Activated CD4-positive, alpha-beta T cell treated with anti-CD3 and anti-CD28 coated beads for 36 hours (primary cell): Measurements from ENCODE around the gene ANP32A. TPM values are rescaled to one million over a fixed set of nuclear protein-coding genes. Genes with fewer than 3 reads are reported as not detected.
"Not testable (repeated sequence)": the region's sequence is repeated elsewhere in the genome, so short reads cannot be mapped to it uniquely, and the experiment has no call there.

ENCODE experiments used
- ATAC-seq: fragments of 200-7000 bp; cut with Tn5 transposase; one replicate; pipeline ENCODE4 v1.10.0; 2021; ENCODE audit warnings: mild to moderate bottlenecking, moderate library complexity
- CTCF ChIA-PET: fragments of 350-600 bp; sonication (Branson Sonifier 250); formaldehyde crosslinking; loops from one replicate; lab custom pipeline; 2021; ENCODE audit warnings: antibody characterized with exemption; lab: Charles Lee
- POLR2A ChIA-PET: fragments of 350-600 bp; sonication (Branson Sonifier 250); formaldehyde crosslinking; loops from one replicate; lab custom pipeline; 2021; ENCODE audit warnings: antibody characterized with exemption, inconsistent platforms; lab: Charles Lee
- DNase-seq: peaks from one replicate; pipeline ENCODE4 v3.0.0-alpha.2; 2020
- H3K27ac Mint-ChIP-seq: one replicate; pipeline ENCODE4 v1.8.0; 2021; ENCODE audit warnings: mixed read lengths
- H3K27me3 Mint-ChIP-seq: one replicate; pipeline ENCODE4 v1.8.0; 2021; ENCODE audit warnings: mixed read lengths
- H3K36me3 Mint-ChIP-seq: one replicate; pipeline ENCODE4 v1.8.0; 2021; ENCODE audit warnings: low read depth, mixed read lengths
- H3K4me1 Mint-ChIP-seq: one replicate; pipeline ENCODE4 v1.8.0; 2021; ENCODE audit warnings: mixed read lengths
- H3K4me3 Mint-ChIP-seq: one replicate; pipeline ENCODE4 v1.8.0; 2021; ENCODE audit warnings: mild to moderate bottlenecking, moderate library complexity, mixed read lengths
- H3K9me3 Mint-ChIP-seq: one replicate; pipeline ENCODE4 v1.8.0; 2021; ENCODE audit warnings: low read depth, mixed read lengths
- intact Hi-C, 2 experiments: fragments of 100-400 bp; cut with DNase I in 1 of 2; cut with micrococcal nuclease in 1 of 2; formaldehyde crosslinking; loops; one replicate each; pipeline versions ENCODE4 v1.14.2 to v1.15.1; 2022 to 2024; cut with DNase I, micrococcal nuclease
- total RNA-seq, 2 experiments: library from RNA; stranded (reverse); gene quantifications; one replicate each; pipeline ENCODE4 v1.2.3, GENCODE V29; 2021

Gene ANP32A
- 100 to 1,000 TPM; 252 to 439 TPM for total RNA-seq

GRCh38 chr15:68820295-68821189, at the start of gene ANP32A:
Gene ANP32A (minus strand): TSS chr15:68820895. CDS start chr15:68820751, 144 bp downstream.
- intact Hi-C loops, result loop anchor here (1.0 to 10.0 kb wide), 2 partner anchors 543 to 546 kb away; partner anchors contain the start of gene FEM1B (in 2 of the 2)
- ATAC-seq, result peak; percentile 76
- Mint-ChIP-seq H3K4me3 (peak within 1 kb of the TSS; percentile 99), H3K27ac (peak within 1 kb of the TSS; percentile 98), H3K9me3 (no peaks in the 10 kb centered on the region), H3K27me3 (no peaks in the 10 kb centered on the region), H3K4me1 (peaks cover 26% of the 10 kb centered on the region), H3K36me3 (peaks cover 25% of the 10 kb centered on the region)
- peak; percentile 98 for DNase-seq
- ChIA-PET CTCF (interaction anchor here (0.6 kb wide), 1 partner anchor 494 kb away, joined by 3 read pairs; no protein-coding TSS in a partner anchor), POLR2A (interaction anchor here (1.0 kb wide), 1 partner anchor 36 kb away, joined by 3 read pairs; no protein-coding TSS in a partner anchor)

GRCh38 chr15:68868296-68868695, 47.6 kb upstream of the ANP32A start:
- Mint-ChIP-seq H3K4me3 (no peak overlapping the region), H3K27ac (no peak overlapping the region), H3K4me1 (no peaks in the 10 kb centered on the region), H3K36me3 (no peaks in the 10 kb centered on the region), H3K9me3 (peaks cover 6% of the 10 kb centered on the region), H3K27me3 (peaks cover 3% of the 10 kb centered on the region)
- intact Hi-C loops, result no loop called here
- DNase-seq, result no peak
- no peak for ATAC-seq
- ChIA-PET POLR2A (interaction anchor here (0.6 kb wide), 1 partner anchor 27 kb away, joined by 3 read pairs; no protein-coding TSS in a partner anchor), CTCF (interaction anchor here (0.8 to 1.2 kb wide), 4 partner anchors 8 to 314 kb away, joined by 3 read pairs; no protein-coding TSS in a partner anchor)

GRCh38 chr15:68862415-68862814, 41.7 kb upstream of the ANP32A start:
- ATAC-seq, result no peak
- CTCF ChIA-PET, result interaction anchor here (0.6 to 1.5 kb wide), 5 partner anchors 7 to 28 kb away, joined by 3 to 7 read pairs (median 3); no protein-coding TSS in a partner anchor

GRCh38 chr15:68858666-68859065, 38.0 kb upstream of the ANP32A start:
- H3K4me1 Mint-ChIP-seq, H3K36me3 Mint-ChIP-seq, DNase-seq, intact Hi-C loops, H3K4me3 Mint-ChIP-seq, POLR2A ChIA-PET, ATAC-seq, H3K27me3 Mint-ChIP-seq, H3K27ac Mint-ChIP-seq: not testable (repeated sequence)
- H3K9me3 Mint-ChIP-seq, result peaks cover 15% of the 10 kb centered on the region
- CTCF ChIA-PET, result interaction anchor here (1.6 kb wide), 1 partner anchor 17 kb away, joined by 10 read pairs; no protein-coding TSS in a partner anchor

More at GRCh38 chr15:68862415-68862814, 41.7 kb upstream of the ANP32A start:
- POLR2A ChIA-PET, result interaction anchor here (0.6 kb wide), 1 partner anchor 362 kb away, joined by 3 read pairs; no protein-coding TSS in a partner anchor
- Mint-ChIP-seq H3K9me3 (peaks cover 10% of the 10 kb centered on the region), H3K36me3 (peaks cover 4% of the 10 kb centered on the region), H3K4me1 (no peaks in the 10 kb centered on the region), H3K27ac (no peak overlapping the region), H3K4me3 (no peak overlapping the region), H3K27me3 (peaks cover 5% of the 10 kb centered on the region)
- intact Hi-C loops, result no loop called here
- no peak for DNase-seq

DNA sequence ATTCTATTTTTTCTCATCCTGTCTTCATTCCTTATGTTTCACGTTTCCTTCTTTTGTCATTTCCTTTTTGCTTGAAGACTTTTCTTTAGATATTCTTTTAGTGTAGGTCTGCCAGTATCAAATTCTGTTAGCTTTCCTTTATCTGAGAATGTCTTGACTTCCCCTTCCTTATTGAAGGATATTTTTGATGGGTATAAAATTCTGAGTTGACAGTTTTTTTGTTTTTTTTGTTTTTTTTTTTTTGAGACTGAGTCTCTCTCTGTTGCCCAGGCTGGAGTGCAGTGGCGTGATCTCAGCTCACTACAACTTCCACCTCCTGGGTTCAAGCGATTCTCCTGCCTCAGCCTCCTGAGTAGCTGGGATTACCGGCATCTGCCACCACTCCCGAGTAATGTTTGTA, 36.7 kb upstream of the ANP32A start:
- CTCF ChIA-PET, result interaction anchor here (1.6 kb wide), 1 partner anchor 18 kb away, joined by 10 read pairs; no protein-coding TSS in a partner anchor
- H3K27me3 Mint-ChIP-seq, H3K4me3 Mint-ChIP-seq, H3K36me3 Mint-ChIP-seq, POLR2A ChIA-PET, ATAC-seq, H3K4me1 Mint-ChIP-seq, DNase-seq, intact Hi-C loops, H3K27ac Mint-ChIP-seq: not testable (repeated sequence)
- H3K9me3 Mint-ChIP-seq, result peaks cover 15% of the 10 kb centered on the region

- DNase-seq (no peak), ATAC-seq (no peak)
- peaks cover 7% of the 10 kb centered on the region for H3K27me3 Mint-ChIP-seq
- H3K4me1 Mint-ChIP-seq, result no peaks in the 10 kb centered on the region
- POLR2A ChIA-PET, result no interaction called here
- intact Hi-C loops, result no loop called here
- CTCF ChIA-PET, result interaction anchor here (0.5 to 1.2 kb wide), 4 partner anchors 11 to 201 kb away, joined by 3 read pairs; no protein-coding TSS in a partner anchor
- no peak overlapping the region for H3K4me3 Mint-ChIP-seq
- H3K27ac Mint-ChIP-seq, result no peak overlapping the region
- peaks cover 11% of the 10 kb centered on the region for H3K9me3 Mint-ChIP-seq
- H3K36me3 Mint-ChIP-seq, result no peaks in the 10 kb centered on the region
These were observed 31.8 kb upstream of the ANP32A start for GRCh38 chr15:68852461-68852860.

GRCh38 chr15:68851971-68852370, 31.3 kb upstream of the ANP32A start:
- DNase-seq (no peak), ATAC-seq (no peak)
- H3K36me3 Mint-ChIP-seq, result no peaks in the 10 kb centered on the region
- no peaks in the 10 kb centered on the region for H3K4me1 Mint-ChIP-seq
- H3K9me3 Mint-ChIP-seq, result peaks cover 8% of the 10 kb centered on the region
- H3K4me3 Mint-ChIP-seq, result no peak overlapping the region
- H3K27ac Mint-ChIP-seq, result no peak overlapping the region
- H3K27me3 Mint-ChIP-seq, result peaks cover 5% of the 10 kb centered on the region
- ChIA-PET CTCF (interaction anchor here (0.5 to 1.2 kb wide), 4 partner anchors 10 to 200 kb away, joined by 3 read pairs; no protein-coding TSS in a partner anchor), POLR2A (no interaction called here)
- intact Hi-C loops, result no loop called here

- no peak for ATAC-seq
- no peak overlapping the region for H3K4me3 Mint-ChIP-seq
- CTCF ChIA-PET, result no interaction called here
These were observed 28.8 kb upstream of the ANP32A start for GRCh38 chr15:68849497-68849896.

GRCh38 chr15:68846851-68847439, 26.2 kb upstream of the ANP32A start:
- peaks cover 9% of the 10 kb centered on the region for H3K4me1 Mint-ChIP-seq
- H3K4me3 Mint-ChIP-seq, result no peak overlapping the region
- intact Hi-C loops, result no loop called here
- ChIA-PET POLR2A (no interaction called here), CTCF (no interaction called here)
- ATAC-seq (no peak), DNase-seq (no peak)
- H3K36me3 Mint-ChIP-seq, result no peaks in the 10 kb centered on the region
- no peaks in the 10 kb centered on the region for H3K9me3 Mint-ChIP-seq
- no peak overlapping the region for H3K27ac Mint-ChIP-seq
- peaks cover 24% of the 10 kb centered on the region for H3K27me3 Mint-ChIP-seq

More at GRCh38 chr15:68849497-68849896, 28.8 kb upstream of the ANP32A start:
- H3K27ac Mint-ChIP-seq, result no peak overlapping the region
- H3K9me3 Mint-ChIP-seq, result no peaks in the 10 kb centered on the region
- no peaks in the 10 kb centered on the region for H3K36me3 Mint-ChIP-seq
- DNase-seq, result no peak
- no peaks in the 10 kb centered on the region for H3K4me1 Mint-ChIP-seq
- POLR2A ChIA-PET, result no interaction called here
- intact Hi-C loops, result no loop called here
- peaks cover 12% of the 10 kb centered on the region for H3K27me3 Mint-ChIP-seq

DNA sequence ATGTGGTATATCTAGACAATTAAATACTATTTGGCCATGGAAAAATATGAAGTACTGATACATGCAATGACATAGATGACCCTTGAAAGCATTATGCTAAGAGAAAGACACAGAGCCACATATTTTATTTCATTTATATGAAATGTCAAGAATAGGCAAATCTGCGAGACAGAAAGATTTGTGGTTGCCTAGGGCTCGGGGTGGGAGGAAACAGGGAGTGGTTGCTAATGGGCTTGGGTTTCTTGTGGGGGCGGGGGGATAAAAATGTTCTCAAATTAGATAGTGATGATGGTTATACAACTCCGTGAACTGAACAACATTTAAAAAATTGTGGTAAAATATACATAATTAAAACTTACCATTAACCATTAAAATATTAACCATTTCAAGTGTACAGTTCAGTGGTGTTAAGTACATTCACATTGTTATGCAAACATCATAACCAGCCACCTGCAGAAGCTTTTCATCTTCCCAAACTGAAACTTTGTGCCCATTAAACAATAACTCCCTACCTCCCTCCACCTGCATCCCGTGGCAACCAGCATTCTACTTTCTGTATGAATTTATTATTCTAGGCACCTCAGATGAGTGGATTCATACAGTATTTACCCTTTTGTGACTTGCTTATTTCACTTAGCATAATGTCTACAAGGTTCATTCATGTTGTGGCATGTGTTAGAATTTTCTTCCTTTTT, 24.3 kb upstream of the ANP32A start:
- ChIA-PET POLR2A (no interaction called here), CTCF (interaction anchor here (1.0 kb wide), 1 partner anchor 31 kb away, joined by 3 read pairs; no protein-coding TSS in a partner anchor)
- H3K27ac Mint-ChIP-seq, result no peak overlapping the region
- H3K4me3 Mint-ChIP-seq, result no peak overlapping the region
- no peak for ATAC-seq
- peaks cover 33% of the 10 kb centered on the region for H3K27me3 Mint-ChIP-seq
- intact Hi-C loops, result no loop called here
- peaks cover 9% of the 10 kb centered on the region for H3K4me1 Mint-ChIP-seq
- no peaks in the 10 kb centered on the region for H3K36me3 Mint-ChIP-seq
- H3K9me3 Mint-ChIP-seq, result no peaks in the 10 kb centered on the region
- no peak for DNase-seq
